GM18520 (cell line): ENCODE data around the gene GSTM4.
"Not testable (repeated sequence)": the region's sequence is repeated elsewhere in the genome, so short reads cannot be mapped to it uniquely, and the experiment has no call there.

ENCODE experiments used
- ATAC-seq: cut with Tn5 transposase; IDR thresholded peaks from one replicate; pipeline ENCODE4 v1.9.1; 2021; ENCODE audit not compliant: unreplicated experiment

GSTM4 gene

DNA sequence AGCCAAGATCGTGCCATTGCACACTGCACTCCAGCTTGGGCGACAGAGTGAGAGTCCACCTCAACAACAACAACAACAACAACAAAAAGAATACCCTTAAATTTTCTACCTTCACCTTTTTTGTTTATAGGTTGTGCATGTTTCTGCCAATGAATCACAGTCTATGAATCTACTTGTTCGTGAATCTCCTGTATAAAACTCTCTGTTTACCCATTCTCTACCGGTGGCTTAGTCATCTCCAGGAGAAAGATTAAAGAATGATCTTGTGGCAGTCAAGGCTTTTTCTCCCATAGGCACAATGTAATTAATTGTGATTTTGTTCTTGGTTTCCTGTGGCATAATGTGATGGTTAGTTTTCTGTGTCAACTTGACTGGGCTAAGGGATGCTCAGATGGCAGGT is 42.0 kb downstream of the GSTM4 start:
- ATAC-seq: not testable (repeated sequence)

DNA sequence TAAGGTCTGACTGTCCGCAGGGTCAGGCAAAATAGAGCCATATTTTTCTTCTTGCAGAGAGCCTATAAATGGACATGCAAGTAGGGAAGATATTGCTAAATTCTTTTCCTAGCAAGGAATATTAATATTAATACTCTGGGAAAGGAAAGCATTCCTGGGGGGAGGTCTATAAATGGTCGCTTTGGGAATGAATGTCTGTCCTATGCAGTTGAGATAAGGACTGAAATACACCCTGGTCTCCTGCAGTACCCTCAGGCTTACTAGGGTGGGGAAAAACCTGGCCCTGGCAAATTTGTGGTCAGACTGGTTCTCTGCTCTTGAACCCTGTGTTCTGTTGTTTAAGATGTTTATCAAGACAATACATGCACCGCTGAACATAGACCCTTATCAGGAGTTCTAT is 47.0 kb downstream of the GSTM4 start:
- not testable (repeated sequence) for ATAC-seq

GRCh38 chr1:109704173-109704572 is 48.3 kb downstream of the GSTM4 start:
- ATAC-seq: no peak

- no peak for ATAC-seq
These were observed 49.5 kb downstream of the GSTM4 start for GRCh38 chr1:109705411-109705810.

DNA sequence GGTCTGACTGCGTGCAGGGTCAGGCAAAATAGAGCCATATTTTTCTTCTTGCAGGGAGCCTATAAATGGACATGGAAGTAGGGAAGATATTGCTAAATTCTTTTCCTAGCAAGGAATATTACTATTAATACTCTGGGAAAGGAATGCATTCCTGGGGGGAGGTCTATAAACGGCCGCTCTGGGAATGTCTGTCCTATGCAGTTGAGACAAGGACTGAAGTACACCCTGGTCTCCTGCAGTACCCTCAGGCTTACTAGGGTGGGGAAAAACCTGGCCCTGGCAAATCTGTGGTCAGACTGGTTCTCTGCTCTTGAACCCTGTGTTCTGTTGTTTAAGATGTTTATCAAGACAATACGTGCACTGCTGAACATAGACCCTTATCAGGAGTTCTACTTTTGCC is 53.0 kb downstream of the GSTM4 start:
- not testable (repeated sequence) for ATAC-seq

GRCh38 chr1:109709822-109710221 is 53.9 kb downstream of the GSTM4 start:
- not testable (repeated sequence) for ATAC-seq
